AG10803 (cell line): ENCODE measurements around the gene CLCNKB.
A peak's percentile ranks its signal among the peaks of the same experiment; 100 is the strongest.

Experiments used
- DNase-seq: peaks from one replicate; pipeline ENCODE4 v3.0.0; 2010; ENCODE audit warnings: low read depth
- H3K4me3 ChIP-seq: 2 replicates; pipeline ENCODE4 v1.5.1; 2011; ENCODE audit warnings: mild to moderate bottlenecking, low read length, control low read depth
- TF ChIP-seq, protein P1 (sequence below): conservative IDR thresholded peaks from 2 replicates; pipeline ENCODE4 v1.5.1; 2011; ENCODE audit warnings: mild to moderate bottlenecking, low read length, control low read depth, inconsistent platforms

The CLCNKB gene

DNA sequence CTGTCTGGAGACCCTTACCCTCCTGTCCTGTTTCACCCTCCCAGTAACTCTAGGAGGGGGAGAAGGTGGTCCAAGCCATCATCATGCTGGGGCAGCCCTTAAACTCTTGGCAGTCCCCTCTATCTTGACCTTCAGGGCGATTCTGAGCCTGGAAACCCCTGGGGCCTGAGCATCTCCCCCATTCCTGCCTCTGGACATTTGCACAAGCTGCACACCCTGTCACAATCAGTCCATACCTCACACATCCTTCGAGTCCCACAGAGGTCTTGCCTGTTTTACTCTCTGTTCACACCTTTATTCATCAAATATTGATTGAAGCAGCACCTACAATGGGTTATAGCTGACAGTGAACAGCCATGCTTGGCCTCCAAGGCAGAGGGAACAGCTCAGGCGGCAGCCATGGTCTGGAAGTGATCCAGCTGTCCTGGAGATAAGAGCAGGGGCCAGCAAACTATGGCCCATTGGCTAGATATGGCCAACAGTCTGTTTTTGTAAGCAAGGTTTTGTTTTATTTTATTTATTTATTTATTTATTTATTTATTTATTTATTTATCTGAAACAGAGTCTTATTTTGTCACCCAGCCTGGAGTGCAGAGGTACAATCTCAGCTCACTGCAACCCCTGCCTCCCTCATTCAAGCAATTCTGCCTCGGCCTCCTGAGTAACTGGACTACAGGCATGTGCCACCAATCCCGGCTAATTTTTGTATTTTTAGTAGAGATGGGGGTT is 37.0 kb downstream of the CLCNKB start:
- no peak overlapping the region for H3K4me3 ChIP-seq
- no peak for DNase-seq
- TF ChIP-seq, protein P1, sequence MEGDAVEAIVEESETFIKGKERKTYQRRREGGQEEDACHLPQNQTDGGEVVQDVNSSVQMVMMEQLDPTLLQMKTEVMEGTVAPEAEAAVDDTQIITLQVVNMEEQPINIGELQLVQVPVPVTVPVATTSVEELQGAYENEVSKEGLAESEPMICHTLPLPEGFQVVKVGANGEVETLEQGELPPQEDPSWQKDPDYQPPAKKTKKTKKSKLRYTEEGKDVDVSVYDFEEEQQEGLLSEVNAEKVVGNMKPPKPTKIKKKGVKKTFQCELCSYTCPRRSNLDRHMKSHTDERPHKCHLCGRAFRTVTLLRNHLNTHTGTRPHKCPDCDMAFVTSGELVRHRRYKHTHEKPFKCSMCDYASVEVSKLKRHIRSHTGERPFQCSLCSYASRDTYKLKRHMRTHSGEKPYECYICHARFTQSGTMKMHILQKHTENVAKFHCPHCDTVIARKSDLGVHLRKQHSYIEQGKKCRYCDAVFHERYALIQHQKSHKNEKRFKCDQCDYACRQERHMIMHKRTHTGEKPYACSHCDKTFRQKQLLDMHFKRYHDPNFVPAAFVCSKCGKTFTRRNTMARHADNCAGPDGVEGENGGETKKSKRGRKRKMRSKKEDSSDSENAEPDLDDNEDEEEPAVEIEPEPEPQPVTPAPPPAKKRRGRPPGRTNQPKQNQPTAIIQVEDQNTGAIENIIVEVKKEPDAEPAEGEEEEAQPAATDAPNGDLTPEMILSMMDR: no peak

DNA sequence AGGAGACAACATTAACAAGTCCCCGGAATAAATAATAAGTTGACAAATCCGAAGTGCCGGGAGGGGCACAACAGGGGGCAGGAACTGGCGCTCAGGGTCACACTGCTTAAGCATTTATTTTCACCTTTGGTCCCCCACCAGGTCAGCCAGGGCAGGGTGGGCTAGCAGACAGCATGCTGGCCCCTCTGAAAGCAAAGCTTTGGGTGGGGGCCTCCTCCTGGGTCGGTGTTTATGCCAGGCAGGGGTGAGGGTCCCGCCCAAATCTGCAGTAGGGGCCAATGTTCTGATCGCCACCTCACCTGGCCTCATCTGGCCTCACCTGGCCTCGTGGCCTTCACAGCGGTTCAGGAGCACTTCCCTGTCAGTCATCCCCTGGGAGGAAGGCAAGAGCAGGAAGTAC is 38.1 kb downstream of the CLCNKB start:
- no peak for DNase-seq
- no peak overlapping the region for H3K4me3 ChIP-seq
- TF ChIP-seq, protein P1: no peak

DNA sequence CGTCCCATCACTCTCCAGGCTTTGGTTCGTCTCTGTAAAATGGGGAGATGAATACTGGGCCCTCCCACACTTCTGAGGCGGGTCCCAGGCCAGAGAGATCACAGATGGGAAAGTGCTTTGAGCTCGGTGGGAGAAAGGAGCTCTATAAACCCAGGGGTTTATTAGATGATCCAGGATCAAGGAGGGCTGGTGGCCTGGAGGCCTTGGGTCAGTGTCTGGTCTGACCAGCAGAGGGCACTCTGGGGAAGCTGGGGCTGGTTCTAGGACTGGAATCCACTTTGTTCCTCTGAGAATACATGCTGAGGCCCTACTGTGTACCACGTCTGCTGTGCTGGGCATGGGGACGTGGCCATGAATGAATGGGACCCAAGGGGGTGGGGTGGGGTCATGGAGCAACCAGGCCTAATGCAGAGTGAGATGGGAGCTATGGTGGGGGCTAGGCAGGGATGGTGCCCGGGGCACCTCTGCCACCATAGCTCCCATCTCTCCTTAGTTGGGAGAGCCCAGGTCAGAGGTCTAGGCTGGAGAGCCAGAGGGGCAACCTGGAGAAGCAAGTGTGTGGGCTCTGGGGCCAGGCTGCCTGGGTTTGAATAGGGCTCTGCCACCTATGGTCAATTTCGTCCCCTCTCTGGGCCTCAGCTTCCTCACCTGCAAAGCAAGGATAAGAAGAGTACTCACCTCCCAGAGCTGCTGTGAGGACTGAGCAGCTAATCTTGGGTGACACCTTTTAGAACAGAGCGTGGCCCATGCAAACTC is 38.9 kb downstream of the CLCNKB start:
- TF ChIP-seq, protein P1: peak; percentile 96
- no peak overlapping the region for H3K4me3 ChIP-seq
- peak; percentile 49 for DNase-seq

DNA sequence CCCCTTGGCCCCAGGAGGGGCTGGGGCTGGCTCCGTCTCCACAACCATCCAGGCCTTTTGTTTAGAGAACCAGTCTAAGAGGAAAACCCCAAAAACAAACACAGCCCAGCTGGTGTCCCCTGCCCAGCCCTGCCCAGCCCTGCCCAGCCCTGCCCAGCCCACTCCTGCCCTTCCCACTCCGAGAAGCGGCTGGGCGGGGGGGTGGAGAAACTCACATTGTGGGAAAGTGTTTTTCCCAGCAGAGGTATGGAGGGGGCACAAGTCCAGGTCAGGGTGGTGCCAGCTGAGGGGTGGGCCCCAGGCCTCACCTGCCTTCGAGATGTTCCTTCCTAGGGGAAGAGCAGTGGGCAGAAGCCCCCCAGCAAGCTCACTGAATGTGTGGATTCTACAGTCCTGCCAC is 39.9 kb downstream of the CLCNKB start:
- no peak for DNase-seq
- TF ChIP-seq, protein P1: no peak
- no peak overlapping the region for H3K4me3 ChIP-seq

DNA sequence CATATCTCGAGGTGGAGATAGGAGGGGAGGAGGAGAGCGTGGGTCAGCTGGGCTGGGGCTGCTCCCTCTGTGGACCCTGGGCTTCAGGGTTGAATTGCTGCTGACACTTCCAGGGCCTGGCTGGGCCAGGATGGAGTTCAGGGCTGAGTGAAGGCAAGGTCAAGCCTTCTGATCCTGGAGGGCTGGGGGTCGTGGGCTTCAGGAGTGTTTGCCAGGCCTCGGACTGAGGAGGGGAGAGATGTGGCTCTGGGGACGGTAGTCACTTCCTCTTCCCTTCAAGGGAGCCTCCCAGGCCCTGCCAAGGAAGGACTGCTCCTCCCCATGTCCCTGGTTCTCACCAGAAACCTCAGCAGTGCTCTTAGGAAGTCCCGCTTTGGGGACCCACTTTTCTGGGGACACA is 41.9 kb downstream of the CLCNKB start:
- H3K4me3 ChIP-seq: no peak overlapping the region
- TF ChIP-seq, protein P1: no peak
- DNase-seq: no peak

DNA sequence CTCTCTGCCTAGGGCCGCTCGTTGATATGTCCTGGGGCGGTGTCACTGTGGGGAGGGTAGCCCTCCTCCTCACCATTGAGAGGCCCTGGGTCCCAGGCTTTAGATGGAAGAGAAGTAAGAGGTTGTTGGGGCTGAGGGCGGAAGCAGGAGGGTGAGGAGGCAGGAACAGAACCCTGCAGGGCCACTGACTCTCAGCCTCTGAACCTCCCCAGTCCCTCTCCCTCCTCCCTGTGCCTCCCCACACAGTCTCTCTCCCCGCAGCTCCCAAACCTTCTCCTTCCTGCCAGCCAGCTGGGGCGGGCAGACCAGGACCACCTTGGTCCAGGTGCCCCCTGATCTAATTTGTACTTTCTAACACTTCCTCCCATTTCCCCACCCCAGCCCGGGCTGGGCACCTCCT is 44.2 kb downstream of the CLCNKB start:
- TF ChIP-seq, protein P1: no peak

DNA sequence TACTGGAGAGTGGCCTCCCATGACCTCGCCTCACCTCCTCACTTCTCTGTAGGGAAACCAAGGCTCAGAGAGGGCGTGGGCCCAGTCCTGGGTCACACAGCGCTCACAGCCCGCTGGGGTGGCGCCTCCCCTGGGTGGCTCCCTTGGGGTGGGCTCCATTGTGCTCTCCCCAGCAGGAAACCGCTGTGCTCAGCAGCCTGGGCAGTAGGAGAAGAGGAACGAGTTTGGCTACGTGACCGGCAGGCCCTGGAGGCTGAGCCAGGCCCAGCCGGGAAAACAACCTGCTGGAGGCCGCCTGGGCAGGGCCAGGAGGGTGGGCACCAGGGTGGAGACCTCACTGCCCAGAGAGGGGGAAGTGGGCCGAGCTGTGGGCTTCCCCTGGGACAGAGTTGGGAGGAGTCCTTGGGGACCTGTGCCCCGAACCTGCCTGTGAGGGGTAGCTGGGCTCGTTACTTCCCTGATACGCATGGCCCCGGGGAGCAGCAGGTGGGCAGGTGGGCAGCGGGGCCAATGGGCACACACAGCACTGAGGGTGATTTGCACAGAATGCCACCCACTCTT is 44.8 kb downstream of the CLCNKB start:
- H3K4me3 ChIP-seq: no peak overlapping the region
- TF ChIP-seq, protein P1: no peak
- DNase-seq: no peak

More for the DNA sequence above, 44.2 kb downstream of the CLCNKB start:
- no peak overlapping the region for H3K4me3 ChIP-seq
- DNase-seq: no peak
